A549 (cell line): ENCODE results near the gene MACC1. TPM values are rescaled to one million over a fixed set of nuclear protein-coding genes. Genes with fewer than 3 reads are reported as not detected.
"Not testable (repeated sequence)": the region's sequence is repeated elsewhere in the genome, so short reads cannot be mapped to it uniquely, and the experiment has no call there.

Source experiments
- ATAC-seq, 2 experiments: fragments of 200-7000 bp in 1 of 2; fragments of >200 bp in 1 of 2; cut with Nextera tagmentation in 1 of 2; cut with Tn5 transposase in 1 of 2; 3 replicates each; pipeline versions ENCODE4 v1.8.0 to v1.9.1; 2018 to 2020; ENCODE audit warnings: mild to moderate bottlenecking in 1 of 2, moderate library complexity in 1 of 2
- CTCF ChIA-PET: fragments of 300-600 bp; sonication (Branson Sonifier 250); formaldehyde crosslinking; extraction: SDS; loops from one replicate; lab custom pipeline; 2021; ENCODE audit warnings: antibody characterized with exemption, inconsistent platforms; lab: Yijun Ruan, JAX
- POLR2A ChIA-PET: fragments of 350-600 bp; formaldehyde crosslinking; extraction: SDS; loops from one replicate; lab custom pipeline; 2021; ENCODE audit warnings: antibody characterized with exemption, inconsistent platforms; lab: Yijun Ruan, JAX
- DNase-seq, 2 experiments: peaks; one replicate each; pipeline versions ENCODE4 v3.0.0 to v3.0.0-alpha.2; 2011 to 2016; ENCODE audit warnings: low read depth in 1 of 2, low spot score in 1 of 2
- FAIRE-seq: peaks from 2 replicates; lab custom pipeline; 2011; peaks lifted over from hg19 to GRCh38; lab: Jason Lieb, UNC
- H3K27ac ChIP-seq, 2 experiments: fragments of >200 bp; sonication (Bioruptor Twin); formaldehyde crosslinking; 3 replicates each; pipeline ENCODE4 v1.5.1; 2016 to 2017
- H3K4me1 ChIP-seq: fragments of >200 bp; sonication (Bioruptor Twin); formaldehyde crosslinking; 3 replicates; pipeline ENCODE4 v1.6.1; 2016
- H3K4me2 ChIP-seq: fragments of >200 bp; sonication (Bioruptor Twin); formaldehyde crosslinking; 3 replicates; pipeline ENCODE4 v1.6.1; 2016
- H3K4me3 ChIP-seq: fragments of >200 bp; sonication (Bioruptor Twin); formaldehyde crosslinking; 3 replicates; pipeline ENCODE4 v1.5.1; 2016
- H3K9me3 ChIP-seq: fragments of >200 bp; sonication (Bioruptor Twin); formaldehyde crosslinking; 3 replicates; pipeline ENCODE4 v1.6.1; 2016
- CBX2 ChIP-seq: fragments of 200-600 bp; sonication (generic); IDR thresholded peaks from 2 replicates; pipeline ENCODE4 v1.6.1; 2016; ENCODE audit warnings: low read depth, mild to moderate bottlenecking, borderline replicate concordance
- CTCF ChIP-seq: fragments of >200 bp; sonication (Bioruptor Twin); formaldehyde crosslinking; IDR thresholded peaks from 3 replicates; pipeline ENCODE4 v1.5.1; 2016
- ELK1 ChIP-seq: fragments of 150-350 bp; IDR thresholded peaks from 2 replicates; pipeline ENCODE4 v1.6.1; 2014; ENCODE audit warnings: low read depth, mild to moderate bottlenecking, low read length
- FOSB ChIP-seq: fragments of 250-450 bp; sonication (Bioruptor Pico); IDR thresholded peaks from 2 replicates; pipeline ENCODE4 v1.5.0; 2020; ENCODE audit warnings: mild to moderate bottlenecking, moderate library complexity
- FOSL2 ChIP-seq, 2 experiments: fragments of 450-650 bp in 1 of 2; fragments of >200 bp in 1 of 2; sonication (Bioruptor Twin) in 1 of 2; formaldehyde crosslinking; IDR thresholded peaks; 2 replicates each; pipeline versions ENCODE4 v1.5.0 to v1.6.1; 2016 to 2020; ENCODE audit warnings: mild to moderate bottlenecking in 1 of 2, moderate library complexity in 1 of 2
- GATA3 ChIP-seq: IDR thresholded peaks from 2 replicates; pipeline ENCODE4 v1.6.1; 2012; ENCODE audit warnings: borderline replicate concordance
- HDAC2 ChIP-seq: fragments of 200-600 bp; sonication (generic); IDR thresholded peaks from 2 replicates; pipeline ENCODE4 v1.6.1; 2016
- HES2 ChIP-seq: fragments of >200 bp; sonication (Bioruptor Twin); formaldehyde crosslinking; IDR thresholded peaks from 2 replicates; pipeline ENCODE4 v1.6.1; 2016
- HMGXB4 ChIP-seq: fragments of 250-450 bp; sonication (Bioruptor Pico); IDR thresholded peaks from 2 replicates; pipeline ENCODE4 v1.5.0; 2021; ENCODE audit warnings: mild to moderate bottlenecking, moderate library complexity, borderline replicate concordance
- HOXB5 ChIP-seq: fragments of 250-450 bp; sonication (Bioruptor Pico); IDR thresholded peaks from 2 replicates; pipeline ENCODE4 v1.5.0; 2020; ENCODE audit warnings: mild to moderate bottlenecking, moderate library complexity
- MAZ ChIP-seq: fragments of 150-350 bp; IDR thresholded peaks from 2 replicates; pipeline ENCODE4 v1.6.1; 2014; ENCODE audit warnings: antibody characterized with exemption, low read depth, low read length, borderline replicate concordance
- MYC ChIP-seq: IDR thresholded peaks from 2 replicates; pipeline ENCODE4 v1.6.1; 2012; ENCODE audit warnings: mild to moderate bottlenecking, inconsistent platforms, low read length, improper control_type of control experiment, borderline replicate concordance
- NPAS2 ChIP-seq: fragments of 250-450 bp; sonication (Bioruptor Pico); IDR thresholded peaks from 2 replicates; pipeline ENCODE4 v1.8.0; 2022; ENCODE audit warnings: mild to moderate bottlenecking, moderate library complexity, borderline replicate concordance
- REST ChIP-seq: fragments of 200-600 bp; sonication (generic); IDR thresholded peaks from 2 replicates; pipeline ENCODE4 v1.6.1; 2016; ENCODE audit warnings: antibody characterized with exemption, mild to moderate bottlenecking, moderate library complexity
- SREBF2 ChIP-seq: fragments of 450-650 bp; IDR thresholded peaks from 2 replicates; pipeline ENCODE4 v1.6.1; 2014; ENCODE audit warnings: mild to moderate bottlenecking, moderate library complexity
- WGBS: methylation state at CpG from one replicate; pipeline ENCODE4 v1.1.6; 2017; ENCODE audit errors: missing lambda C conversion rate; 5-methylcytosine and 5-hydroxymethylcytosine counted together
- polyA plus RNA-seq, 4 experiments: library from polyadenylated mRNA; depleted of rRNA in 3 of 4; stranded (reverse); fragments of >200 nt; fragmentation: RNase III in 1 of 4; extraction: RNeasy Plus Mini Kit Qiagen cat#74134 plus additional on column Dnase treatment in 1 of 4; gene quantifications; 2 replicates in 3 of 4; 3 replicates in 1 of 4; pipeline ENCODE4 v1.2.3, GENCODE V29; 2011 to 2017

Gene MACC1
- polyA plus RNA-seq, 2 of the 4 experiments (the other 2 are of a cell fraction): 0.01 TPM; not detected in 1

GRCh38 chr7:20121404-20121803 lies 95.8 kb downstream of the MACC1 start:
- TF ChIP-seq HOXB5 (CRISPR knock-in tag) (no peak), FOSB (no peak), CTCF (no peak), NPAS2 (CRISPR knock-in tag) (no peak), FOSL2 (IDR thresholded peaks at IDR 0.05) (no peak), FOSL2 (CRISPR knock-in tag; IDR thresholded peaks at IDR 0.05) (no peak), HDAC2 (no peak), SREBF2 (no peak), GATA3 (no peak), MYC (no peak), HMGXB4 (CRISPR knock-in tag) (no peak), MAZ (no peak), REST (no peak), ELK1 (no peak), HES2 (no peak), CBX2 (no peak)
- no peaks in the 10 kb centered on the region for H3K4me1 ChIP-seq
- no peak overlapping the region for H3K27ac ChIP-seq
- H3K4me2 ChIP-seq: no peak overlapping the region
- WGBS: 63% methylated on average over 8 of the region's 8 CpGs
- FAIRE-seq (no peak), DNase-seq (no peak), ATAC-seq (no peak)
- ChIA-PET POLR2A (no interaction called here), CTCF (no interaction called here)
- no peaks in the 10 kb centered on the region for H3K9me3 ChIP-seq
- no peak overlapping the region for H3K4me3 ChIP-seq

GRCh38 chr7:20120611-20121168 lies 96.5 kb downstream of the MACC1 start:
- ATAC-seq, DNase-seq, CTCF ChIA-PET, FAIRE-seq, H3K27ac ChIP-seq, H3K9me3 ChIP-seq, H3K4me3 ChIP-seq, POLR2A ChIA-PET, H3K4me1 ChIP-seq, H3K4me2 ChIP-seq: not testable (repeated sequence)
- WGBS: 90% methylated on average over 7 of the region's 7 CpGs
